Activated T-cell treated with anti-CD3 and anti-CD28 coated beads for 24 hours (primary cell): Measurements from ENCODE around the gene PLEKHH2.
"Not testable (repeated sequence)": the region's sequence is repeated elsewhere in the genome, so short reads cannot be mapped to it uniquely, and the experiment has no call there.

Experiments
- DNase-seq: peaks from one replicate; pipeline ENCODE4 v3.0.0-alpha.2; 2020; ENCODE audit warnings: low read depth

PLEKHH2 gene

GRCh38 chr2:43637030-43637803, at the start of gene PLEKHH2:
Gene PLEKHH2, plus strand, starts transcription at chr2:43637260. Its CDS starts 7,414 bp downstream, at chr2:43644674.
- DNase-seq = peak; percentile 82

- no peak for DNase-seq
Measured at GRCh38 chr2:43592443-43592842, 44.6 kb upstream of the PLEKHH2 start.

DNA sequence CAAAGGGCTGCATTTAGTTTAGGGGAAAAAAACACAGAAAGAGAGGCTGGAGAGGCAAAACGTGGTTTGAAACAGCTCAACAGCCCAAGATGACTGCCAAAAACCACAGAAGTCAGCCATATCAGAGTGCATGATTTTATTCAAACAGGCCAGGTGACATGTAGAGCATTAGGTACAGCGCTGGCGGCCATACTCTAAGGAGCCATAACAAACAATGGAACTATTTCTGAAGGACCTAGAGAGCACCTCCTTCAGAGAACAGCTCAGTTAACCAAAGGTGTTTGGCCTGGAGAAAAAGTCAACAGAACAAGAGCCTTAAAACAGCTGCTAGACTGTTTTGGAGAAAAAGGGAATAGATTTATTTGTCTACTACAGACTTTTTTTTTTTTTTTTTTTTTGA, 43.8 kb upstream of the PLEKHH2 start:
- DNase-seq = no peak

GRCh38 chr2:43594875-43595274, 42.2 kb upstream of the PLEKHH2 start:
- DNase-seq = no peak

DNA sequence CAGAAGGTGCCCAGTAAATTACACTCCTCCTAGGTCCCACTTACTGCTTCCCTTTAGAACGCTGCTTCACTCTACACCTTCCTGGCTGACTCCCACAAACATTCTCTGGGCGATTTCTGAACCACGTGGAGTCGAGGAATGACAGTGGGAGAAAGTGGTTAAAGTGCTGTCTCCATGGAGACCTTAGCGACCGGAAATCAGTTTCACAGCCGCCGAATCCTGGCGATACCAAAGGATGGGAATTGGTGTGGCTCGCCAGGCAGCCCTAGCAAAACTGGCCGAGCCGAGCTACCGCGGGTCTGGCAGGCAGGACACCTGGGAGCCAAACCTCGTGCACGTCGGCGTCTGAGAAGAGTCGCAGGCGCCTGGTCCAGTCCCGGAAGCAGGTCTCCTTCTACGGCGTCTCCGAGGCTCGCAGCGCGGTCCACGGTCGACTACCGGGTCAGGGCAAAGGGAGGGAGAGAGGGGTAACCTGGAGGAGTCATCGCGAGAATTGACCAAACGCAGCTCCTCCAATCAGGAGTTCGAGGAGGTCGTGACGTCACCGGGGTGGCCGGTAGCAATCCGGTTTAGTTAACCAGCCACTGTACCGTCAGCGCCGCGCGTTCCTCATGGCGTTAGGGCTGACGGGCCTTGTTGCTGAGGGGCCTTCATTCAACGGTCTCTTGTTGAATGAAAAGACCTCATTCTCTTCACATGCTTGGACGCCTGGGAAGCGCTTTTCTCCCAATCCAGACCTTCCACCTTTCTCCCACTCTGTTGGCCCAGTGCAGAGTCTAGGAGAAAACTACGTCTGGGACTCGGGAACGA, 41.3 kb upstream of the PLEKHH2 start, which contains the start of gene THADA:
Gene THADA, minus strand, starts transcription at position 436 of the 810 bp plus-strand sequence. CDS start 3,646 bp downstream, outside the sequence.
- peak; percentile 97 for DNase-seq

DNA sequence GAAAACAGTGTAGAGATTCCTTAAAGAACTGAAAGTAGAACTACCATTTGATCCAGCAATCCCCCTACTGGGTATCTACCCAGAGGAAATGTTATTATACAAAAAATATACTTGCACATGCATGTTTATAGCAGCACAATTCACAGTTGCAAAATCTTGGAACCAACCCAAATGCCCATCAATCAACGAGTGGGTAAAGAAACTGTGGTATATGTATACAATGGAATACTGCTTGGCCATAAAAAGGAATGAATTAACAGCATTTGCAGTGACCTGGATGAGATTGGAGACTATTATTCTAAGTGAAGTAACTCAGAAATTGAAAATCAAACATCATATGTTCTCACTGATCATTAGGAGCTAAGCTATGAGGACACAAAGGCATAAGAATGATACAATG, 36.5 kb upstream of the PLEKHH2 start:
- DNase-seq = not testable (repeated sequence)

- DNase-seq = no peak
Measured at GRCh38 chr2:43604674-43605073, 32.4 kb upstream of the PLEKHH2 start.

DNA sequence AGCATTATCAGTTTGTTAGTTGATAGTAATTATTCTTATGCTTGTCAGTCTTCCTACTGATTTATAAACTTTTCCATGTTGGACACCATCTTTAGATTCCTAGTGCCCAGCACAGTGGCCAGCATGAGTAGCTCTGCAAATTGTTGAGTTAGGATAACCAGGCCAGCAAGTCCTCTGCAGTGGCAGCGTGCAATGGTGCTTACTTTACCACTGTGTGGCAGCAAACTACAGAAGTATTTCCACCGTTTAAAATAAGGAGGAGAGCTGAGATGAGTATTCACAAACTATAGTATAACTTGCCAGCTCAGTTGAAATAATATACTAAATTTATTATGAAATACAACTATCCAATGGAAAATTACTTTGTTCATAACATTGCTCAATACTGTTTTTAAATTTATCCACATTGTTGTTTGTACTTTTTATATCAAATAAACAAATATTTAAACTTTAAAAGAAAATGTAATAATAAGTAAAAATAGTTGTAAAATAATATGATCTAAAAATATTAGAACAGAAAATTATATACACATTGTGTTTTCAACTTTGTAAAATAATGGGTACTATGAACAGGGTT, 31.9 kb upstream of the PLEKHH2 start:
- DNase-seq = no peak

DNA sequence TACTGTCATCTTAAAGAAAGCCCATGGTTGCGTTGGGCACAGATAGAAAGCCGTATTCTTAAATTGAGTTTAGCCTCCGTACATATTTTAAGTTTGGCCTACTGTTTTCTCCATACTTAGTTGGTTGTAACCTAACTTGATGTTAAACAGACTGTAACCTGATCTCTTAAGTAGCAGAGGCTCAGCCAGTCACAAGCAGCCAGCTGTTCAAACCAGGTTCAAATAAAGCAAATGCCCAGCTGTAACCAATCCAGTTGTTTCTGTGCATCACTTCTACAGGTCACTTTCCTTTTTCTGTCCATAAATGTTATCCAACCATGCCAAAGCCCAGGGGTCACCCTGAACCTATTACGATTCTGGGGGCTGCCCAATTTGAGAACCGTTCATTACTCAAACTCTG, 31.2 kb upstream of the PLEKHH2 start:
- DNase-seq = no peak

- peak; percentile 16 for DNase-seq
Measured at GRCh38 chr2:43609290-43609918, 27.7 kb upstream of the PLEKHH2 start.

DNA sequence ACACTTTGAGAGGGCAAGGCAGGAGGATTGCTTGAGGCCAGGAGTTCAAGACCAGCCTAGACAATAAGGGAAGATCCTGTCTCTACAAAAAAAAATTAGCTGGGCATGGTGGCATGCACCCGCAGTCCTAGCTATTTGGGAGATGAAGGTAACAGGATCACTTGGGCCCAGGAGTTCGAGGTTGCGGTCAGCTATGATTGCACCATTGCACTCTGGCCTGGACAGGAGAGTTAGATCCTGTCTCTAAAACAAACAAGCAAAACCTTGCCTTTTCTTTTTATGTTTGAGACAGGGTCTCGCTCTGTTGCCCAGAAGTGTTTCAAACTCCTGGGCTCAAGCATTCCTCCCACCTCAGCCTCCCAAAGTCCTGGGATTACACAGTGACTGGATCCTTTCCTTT, 26.7 kb upstream of the PLEKHH2 start:
- no peak for DNase-seq

DNA sequence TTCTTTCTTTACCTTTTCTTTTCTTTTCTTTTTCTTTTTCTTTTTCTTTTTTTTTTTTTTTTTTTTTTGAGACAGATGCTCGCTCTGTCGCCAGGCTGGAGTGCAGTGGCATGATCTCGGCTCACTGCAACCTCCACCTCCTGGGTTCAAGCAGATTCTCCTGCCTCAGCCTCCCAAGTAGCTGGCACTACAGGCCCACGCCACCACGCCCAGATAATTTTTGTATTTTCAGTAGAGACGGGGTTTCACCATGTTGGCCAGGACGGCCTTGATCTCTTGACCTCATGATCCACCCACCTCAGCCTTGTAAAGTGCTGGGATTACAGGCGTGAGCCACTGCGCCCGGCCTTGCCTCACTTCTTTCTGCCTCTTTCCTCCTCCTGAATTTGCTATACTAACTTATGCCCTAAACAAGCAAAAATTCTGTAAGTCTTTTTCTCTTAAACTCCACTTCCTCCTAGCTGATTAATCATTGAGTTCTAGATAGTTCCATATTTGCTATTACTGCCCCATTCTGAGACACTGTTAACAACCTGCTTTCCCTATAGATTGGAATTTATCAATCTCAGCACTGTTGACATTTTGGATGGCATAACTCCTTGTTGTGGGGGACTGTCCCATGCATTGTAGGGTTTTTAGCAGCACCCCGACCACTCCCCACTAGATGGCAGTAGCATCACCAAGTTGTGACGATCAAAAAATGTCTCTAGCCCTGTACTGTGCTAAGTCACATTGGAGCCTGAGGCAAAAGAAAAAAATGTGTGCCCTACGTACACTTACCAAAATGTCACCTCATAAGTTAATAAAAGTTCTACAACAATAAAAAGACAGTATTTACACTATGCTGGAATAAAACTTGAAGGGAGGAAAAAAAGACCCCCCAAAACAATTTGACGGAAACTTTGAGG, 24.8 kb upstream of the PLEKHH2 start:
- peak; percentile 65 for DNase-seq

GRCh38 chr2:43612944-43613343, 24.1 kb upstream of the PLEKHH2 start:
- DNase-seq = no peak

GRCh38 chr2:43616967-43617680, 19.9 kb upstream of the PLEKHH2 start:
- no peak for DNase-seq

GRCh38 chr2:43619511-43619910, 17.5 kb upstream of the PLEKHH2 start:
- no peak for DNase-seq

DNA sequence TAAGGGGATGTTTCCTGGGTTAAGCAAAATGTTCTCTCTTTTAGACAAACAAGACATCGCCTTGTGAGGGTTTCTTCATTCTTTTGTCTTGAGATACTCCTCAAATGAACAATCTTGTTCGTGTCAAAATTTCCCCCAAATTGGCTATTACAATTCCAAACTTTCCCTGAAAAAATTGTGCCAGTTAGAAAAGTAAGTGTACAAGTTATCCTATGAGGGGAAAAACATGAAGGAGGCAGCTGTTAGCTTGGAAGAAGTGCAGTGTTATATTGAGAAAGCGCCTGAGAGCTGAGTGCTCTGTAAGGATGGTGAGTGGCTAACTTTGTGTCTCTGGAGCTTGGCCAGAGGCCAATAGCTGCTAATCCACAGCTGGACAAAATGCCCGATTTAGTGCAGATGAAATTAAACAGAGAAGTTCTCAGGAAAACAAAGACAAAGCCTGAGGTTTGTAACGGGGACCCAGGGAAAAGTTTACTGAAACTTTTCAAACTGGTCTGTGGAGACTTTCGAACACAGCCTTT, 14.1 kb upstream of the PLEKHH2 start:
- DNase-seq = no peak

DNA sequence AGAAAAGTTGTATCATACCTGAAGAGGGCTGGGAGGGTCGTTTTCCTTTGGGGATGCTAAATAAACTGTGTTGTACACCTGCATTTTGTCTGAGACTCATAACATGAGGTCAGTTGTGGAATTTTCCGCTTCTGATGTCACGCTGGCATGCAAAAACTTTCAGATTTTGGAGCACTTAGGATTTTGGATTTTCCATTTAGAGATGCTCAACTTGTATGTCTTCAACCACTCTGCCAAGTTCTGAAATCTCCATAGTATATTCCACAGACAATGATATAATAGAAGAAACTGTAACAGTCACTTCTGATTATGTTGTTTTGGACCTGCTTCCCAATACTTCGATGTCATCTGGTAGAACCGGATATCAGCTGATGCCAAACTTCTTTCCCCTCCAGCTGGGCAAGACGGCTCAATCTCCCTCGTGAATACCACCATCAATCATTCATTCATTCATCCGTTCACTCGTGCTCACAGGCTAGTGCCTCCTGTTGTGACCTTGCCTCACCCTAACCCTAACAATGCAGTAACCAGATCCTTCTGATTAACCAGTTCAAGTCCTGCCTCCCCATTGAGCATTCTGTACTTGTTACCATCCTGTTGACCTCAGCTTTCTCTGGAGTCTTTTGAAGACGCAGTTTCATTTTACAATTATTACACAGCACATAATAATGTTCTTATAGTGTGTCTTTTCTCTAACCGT, 5.3 kb upstream of the PLEKHH2 start:
- no peak for DNase-seq

GRCh38 chr2:43634604-43635306, 2.3 kb upstream of the PLEKHH2 start:
- no peak for DNase-seq

- not testable (repeated sequence) for DNase-seq
Measured at GRCh38 chr2:43636153-43636552, 907 bp upstream of the PLEKHH2 start.
